Activated T-cell treated with anti-CD3 and anti-CD28 coated beads, Interleukin-2, amount 50 U/mL, for 48 hours (primary cell): Measurements from ENCODE around the gene GTF3C1.

Source experiments
- DNase-seq, 2 experiments: peaks; one replicate each; pipeline ENCODE4 v3.0.0-alpha.2; 2020

GTF3C1 gene

DNA sequence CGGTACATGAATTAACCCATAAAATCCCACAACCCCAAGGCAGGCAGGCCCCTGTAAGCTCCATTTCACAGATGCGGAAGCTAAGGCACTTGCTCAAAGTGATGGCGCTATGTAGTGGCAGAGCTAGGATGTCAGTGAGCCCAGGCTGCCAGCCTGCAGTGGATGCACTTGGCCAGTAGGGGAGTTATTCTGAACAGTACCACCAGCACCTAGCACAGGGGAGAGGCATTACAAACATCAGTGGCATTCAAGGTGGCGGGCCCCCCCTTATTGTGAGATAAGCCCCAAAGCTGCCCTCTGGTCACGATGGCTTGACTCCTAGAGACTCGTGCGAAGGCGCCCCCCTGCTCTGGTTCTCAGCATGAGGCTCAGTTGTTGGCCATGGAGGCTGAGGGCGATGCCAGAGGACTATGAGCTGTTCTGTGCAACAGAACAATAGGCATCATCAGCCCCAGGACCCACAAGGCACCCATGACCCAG, 33.8 kb downstream of the GTF3C1 start:
- peak; percentile 40 to 52 for DNase-seq

DNA sequence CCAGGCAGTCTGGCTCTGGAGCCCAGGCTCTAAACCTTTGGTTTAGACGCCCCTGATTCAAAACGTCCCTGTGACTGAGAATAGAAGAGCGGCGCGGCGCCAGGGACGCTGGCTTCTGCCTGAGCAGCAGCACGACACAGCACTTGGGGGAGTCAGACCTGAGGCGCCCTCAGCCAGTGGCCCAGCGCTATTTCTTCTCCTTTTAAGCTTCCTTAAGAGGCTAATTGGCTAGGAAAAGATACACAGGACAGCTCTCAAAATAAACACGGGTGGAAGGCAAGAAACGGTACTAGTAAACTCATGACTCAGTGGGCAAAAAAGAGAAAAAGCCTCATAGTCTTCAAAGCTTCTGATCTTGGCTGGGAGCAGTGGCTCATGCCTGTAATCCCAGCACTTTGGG, 34.9 kb downstream of the GTF3C1 start:
- no peak for DNase-seq

DNA sequence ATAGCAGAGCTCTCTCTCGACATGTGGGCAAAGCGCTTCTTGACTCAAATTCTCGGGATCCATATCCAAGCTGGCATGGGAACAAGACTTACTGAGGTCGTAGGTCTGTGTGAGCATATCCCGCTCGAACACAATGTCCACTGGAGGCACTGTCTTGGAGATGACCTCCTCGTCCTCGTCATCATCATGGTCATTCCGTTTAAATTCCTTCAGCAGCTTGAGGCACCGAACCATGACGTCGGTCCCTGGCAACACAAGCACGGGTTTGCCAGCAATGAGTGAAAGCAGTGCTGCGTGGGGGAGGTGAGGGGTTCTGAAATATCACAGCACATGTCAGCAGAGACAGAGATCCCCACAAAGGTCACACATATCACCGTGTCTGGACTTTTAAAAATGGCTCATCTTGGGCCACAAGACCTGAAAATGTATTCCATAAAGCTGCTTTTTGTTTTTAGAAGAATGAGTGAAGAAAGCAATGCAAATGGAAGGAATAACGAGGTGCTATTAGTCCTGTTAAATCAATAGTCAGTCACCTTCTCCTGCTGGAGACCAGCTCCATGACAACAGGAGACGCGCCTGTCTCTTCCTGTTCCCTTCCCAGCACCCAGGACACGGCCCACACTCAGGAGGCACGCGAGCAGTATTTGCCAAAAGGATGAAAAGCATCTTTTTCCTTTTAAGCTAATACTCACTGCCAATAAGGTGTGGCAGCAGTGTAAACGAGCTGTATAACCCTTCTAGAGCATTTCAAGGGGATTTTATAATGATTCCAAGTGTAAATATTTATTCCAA, 37.9 kb downstream of the GTF3C1 start:
- no peak for DNase-seq

DNA sequence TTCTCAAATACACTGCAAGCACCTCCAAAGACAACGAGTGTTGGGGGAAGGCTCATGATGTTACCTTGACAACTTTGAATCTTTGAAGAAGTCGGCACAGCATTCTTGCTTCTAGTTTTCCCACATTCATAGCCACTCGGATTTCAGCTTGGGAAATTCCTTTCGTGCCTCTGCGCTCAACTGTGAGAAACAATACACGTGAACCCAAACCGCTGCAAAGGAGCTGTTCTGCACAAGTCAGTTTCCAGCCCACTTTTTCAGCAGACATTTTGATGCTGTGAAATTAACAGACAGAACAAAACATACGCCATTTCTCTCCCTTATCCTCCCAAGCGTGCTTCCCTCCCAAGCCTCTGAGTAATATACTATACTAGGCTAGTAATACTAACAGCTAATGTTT, 41.2 kb downstream of the GTF3C1 start:
- DNase-seq = no peak

DNA sequence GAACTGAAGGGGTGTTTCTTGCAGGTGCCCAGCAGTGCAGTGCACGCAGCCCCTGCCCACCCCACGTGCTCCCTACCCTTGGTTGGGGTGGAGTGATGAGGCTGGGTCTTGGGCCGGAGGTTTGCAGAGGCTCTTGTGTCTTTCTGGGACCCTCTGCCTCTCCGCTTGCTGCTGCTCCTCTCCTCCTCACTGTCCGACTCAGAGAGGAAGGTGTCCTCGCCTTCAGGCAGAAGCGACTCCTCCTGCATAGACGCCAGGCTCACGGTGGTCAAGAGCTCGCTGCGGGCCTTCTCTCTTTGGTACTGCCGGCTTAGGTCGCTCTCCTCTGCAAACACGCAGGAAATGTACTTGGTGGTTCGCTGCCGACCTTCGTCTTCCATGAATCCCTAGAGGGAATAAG, 42.9 kb downstream of the GTF3C1 start:
- DNase-seq = no peak

DNA sequence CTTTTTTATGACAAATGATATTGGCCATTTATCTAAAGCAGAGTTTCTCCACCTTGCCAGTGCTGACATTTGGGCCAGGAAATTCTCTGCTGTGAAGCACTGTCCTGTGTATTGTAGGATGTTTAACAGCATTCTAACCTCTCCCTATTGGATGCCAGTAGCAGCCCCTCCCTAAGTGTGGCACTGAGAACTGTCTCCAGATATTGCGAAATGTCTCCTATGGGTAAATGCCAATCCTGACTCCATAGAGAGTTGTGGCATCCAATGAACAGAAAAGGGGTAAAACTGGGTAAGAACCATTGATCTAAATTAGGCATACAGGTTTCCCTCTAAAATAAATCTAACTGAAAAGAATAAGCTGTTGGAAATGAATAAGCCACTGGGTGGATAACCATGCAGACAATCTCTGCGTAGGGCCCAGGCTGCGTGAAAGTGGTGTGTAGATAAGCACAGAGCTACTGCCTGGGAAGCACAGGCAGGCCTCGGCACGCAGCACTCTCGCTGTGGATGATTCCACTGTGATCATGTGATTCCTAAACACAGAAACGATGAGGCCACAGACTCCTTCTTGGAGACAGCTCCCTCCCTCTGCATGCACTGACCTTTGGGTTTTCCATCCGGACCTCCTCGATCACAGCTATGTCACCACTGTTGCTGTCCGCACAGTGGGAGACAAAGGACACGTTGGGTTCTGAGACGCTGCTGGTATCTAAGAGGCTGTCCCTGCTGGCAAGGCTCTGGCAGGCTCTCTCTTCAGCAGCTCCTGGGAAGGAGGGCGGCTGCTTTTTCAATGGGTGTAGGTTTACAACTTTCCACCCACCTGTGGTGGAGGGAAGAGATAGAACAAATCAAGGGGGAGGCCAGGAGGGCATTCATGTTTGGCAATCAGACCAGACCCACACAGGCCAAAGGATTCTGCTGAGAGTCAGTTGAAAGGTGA, 44.1 kb downstream of the GTF3C1 start:
- no peak for DNase-seq

DNA sequence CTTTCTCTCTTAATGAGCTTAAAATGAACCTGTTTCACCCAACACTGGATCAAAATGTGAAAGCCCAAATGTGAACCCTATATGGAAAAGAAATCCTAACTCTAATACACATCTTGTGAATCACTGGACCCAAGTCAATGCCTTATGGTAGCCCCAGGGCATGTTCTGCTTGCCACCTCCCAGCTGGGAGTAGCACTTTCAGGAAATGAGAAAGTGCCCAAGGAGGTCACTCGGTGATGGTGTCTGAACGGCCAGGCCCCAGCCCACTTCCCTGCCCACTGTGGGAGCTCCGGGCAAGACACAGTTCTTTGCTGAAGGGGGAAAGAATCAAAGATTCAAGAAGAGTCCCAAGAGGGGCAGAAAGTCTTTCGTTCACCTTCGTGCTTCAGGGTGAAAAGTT, 46.1 kb downstream of the GTF3C1 start:
- DNase-seq = no peak

DNA sequence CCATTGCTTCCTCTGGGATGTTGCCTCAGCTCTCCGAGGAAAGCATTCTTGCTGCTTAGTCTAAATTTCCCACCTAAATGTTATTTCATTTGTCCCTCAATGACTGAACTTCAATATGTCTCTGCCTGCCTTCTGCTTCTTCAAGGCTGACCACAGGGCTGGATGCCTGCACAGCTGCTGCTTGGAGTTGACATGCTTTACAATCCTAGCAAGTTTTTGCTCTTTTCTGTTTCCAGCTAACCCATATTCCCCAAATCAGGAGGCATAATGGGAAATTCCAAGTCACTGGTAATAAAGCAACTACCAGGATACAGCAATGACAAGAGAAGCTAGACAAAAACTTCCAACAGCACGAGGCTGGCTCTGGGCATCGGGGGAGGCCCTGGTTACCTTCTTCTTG, 48.9 kb downstream of the GTF3C1 start:
- DNase-seq = no peak

DNA sequence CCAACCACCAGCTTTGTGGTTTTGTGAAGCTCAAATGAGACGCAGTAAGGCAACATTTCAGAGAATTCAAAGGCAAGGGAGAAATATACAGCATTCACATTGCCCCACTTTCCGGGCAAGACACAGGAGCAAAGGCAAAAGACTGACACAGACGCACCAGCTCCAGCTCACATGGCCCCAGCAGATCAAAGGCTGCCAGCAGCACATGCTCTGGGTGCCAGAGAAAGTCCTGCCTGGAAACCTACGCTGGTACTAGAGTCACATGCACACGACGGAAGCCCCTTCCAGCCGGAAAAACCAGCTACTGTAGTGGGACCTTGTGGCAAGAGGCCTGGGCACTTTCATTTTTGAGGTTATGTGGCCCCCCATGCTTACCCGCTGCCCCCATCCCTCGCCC, 50.1 kb downstream of the GTF3C1 start:
- no peak for DNase-seq

DNA sequence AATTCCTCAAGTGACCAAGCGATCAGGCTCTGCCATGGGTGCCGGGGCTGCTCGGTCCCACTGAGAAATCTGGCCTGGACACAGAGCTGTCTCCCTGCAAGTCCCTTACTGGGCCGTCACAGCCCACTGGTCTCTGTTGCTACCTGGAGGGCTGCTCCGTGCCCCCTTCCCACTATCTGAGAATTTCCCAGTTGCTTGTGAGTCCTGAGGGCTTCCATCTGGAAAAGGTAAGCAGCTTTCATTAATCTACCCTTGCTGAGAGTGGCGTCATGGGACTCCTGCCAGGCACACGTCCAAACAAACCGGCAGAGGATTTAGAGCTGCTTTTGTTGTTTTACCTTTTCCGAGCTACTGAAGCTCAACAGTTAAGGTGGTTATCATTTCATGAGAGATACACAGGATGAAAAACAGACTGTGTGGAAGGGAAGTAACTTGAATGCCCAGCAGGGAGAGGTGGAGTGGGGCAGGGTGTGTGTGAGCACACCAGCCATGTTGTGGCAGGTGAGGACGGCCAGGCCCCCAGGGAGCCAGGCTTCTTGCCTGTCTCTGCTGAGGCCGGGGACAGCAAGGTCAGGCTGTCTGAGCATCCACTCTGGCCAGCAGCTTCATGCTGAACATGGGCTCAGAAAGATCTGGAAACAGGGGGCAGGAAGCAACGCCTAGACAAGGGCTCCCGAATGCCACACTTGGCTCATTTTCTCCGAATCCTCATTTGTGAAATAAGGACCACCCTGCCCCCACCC, 50.6 kb downstream of the GTF3C1 start:
- no peak for DNase-seq

DNA sequence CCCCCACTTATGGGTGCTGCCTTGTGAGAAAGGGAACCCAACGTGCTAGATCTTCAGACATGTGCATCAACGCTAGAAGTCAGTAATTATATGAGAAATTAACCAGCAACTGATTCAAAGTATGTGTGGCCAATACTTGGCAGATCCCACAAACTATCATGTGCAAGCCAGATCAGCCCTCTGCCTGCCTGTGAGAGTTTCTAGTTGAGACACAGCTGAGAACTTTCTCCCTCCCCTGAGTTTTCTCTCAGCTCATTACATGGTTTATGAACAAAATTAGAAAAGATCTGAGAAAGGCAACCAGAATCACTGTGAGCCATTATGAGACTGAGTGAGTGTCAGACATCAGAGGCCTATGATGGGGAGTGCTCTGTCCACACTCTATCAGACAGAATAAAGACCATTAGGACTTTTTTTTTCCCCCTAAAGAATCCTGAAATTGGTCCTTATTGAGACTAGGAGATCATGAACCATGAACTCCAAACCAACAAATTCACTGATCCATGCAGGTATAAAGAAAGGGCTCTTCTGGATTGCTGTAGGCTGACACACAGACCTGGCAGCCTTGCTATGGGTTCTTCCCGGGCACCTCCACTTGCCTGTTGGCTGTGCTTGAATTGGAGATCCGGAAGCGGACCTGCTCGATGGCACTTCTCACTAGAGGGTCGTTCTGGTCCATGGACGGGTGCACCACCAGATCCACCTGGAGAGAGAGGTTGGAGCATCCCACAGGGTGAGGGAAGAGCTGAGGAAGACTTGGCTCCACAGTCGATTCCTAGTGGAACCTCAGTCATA, 51.5 kb downstream of the GTF3C1 start:
- DNase-seq = no peak

DNA sequence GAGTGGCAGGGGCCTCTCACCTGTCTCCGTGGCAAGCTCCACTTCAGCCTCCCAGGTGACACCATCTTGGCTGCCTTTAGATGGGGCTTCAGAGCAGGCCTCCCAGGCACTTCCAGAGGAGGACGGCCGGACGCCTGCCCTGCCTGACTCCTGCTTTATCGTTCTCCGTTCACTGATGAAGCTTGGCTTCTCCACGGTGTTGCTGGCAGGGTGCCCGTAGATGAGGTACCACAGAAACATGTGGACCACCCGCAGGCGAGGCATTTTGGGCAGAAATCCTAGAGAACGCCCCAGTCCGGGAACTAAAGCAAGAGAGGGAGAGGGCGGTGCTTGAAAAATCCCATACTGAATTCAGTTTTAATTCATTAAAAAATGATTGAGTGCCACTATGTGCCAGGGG, 54.5 kb downstream of the GTF3C1 start:
- no peak for DNase-seq

DNA sequence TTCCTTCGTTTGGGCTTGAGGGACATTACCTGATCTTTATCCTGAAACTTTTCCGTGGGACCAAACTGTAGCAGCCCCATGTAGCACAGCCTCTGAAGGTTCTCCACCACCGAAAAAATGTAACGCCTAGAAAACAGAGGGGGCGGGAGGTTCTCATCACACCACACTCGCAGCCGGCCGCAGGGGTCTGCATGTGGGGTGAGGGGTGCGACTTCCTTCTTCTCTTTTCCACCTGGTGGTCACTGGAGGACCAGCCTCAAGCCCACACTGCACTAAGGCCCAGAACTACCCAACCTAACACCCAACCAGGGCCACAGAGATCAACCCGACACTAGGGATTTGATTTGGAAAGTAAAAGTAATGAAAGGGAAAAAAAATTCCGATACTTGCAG, 57.1 kb downstream of the GTF3C1 start:
- no peak for DNase-seq

DNA sequence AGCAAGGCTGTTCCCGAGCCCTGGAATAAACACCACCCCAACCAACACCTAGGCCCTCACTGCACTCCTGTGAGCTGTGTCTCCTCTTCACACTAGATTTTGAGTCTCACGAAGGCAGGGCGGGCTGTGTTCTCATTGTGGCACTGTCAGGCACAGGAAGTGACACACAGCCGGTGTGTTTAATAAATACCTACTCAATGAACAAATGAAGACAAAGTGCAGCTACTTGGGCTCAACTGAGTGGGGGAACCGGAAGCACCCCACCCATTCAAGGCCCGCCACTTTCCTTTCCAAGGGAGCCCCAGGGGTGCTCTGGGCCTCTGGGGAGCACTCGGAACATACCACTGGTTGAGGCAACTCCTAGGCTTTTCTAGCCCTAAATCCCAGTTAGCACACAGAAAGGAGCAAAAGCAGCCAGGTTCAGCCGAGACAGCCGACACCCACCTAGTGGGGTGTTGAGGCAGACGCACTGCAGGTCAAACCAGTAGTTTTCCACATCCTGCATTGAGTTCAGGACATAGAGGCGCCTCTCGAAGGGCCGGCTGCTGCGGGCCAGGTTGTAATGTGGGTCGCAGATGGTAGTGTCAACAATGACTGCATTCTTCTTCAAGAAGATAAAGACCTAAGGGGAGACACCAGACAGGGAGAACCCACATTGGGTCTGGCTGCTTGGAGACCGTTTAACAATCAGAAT, 57.7 kb downstream of the GTF3C1 start:
- DNase-seq = no peak

DNA sequence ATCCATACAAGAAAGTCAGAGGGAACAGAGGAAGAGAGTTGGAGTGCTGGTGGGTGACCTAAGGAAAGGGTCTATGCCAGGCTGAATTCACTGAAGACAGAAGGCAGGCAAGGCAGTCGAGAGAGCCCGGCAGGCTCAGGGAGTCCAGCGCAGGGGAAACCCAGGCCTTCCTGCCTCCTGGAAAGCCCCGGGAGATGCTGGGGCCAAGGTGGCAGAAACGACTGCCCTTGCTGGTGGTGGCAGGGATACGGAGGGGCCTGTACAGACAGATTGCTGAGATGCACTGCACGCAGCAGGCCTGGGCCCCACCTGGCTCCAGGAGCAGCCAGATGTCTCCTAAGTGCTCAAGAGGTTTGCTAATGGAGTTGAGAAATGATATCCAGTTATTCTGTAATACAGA, 59.8 kb downstream of the GTF3C1 start:
- DNase-seq = no peak

DNA sequence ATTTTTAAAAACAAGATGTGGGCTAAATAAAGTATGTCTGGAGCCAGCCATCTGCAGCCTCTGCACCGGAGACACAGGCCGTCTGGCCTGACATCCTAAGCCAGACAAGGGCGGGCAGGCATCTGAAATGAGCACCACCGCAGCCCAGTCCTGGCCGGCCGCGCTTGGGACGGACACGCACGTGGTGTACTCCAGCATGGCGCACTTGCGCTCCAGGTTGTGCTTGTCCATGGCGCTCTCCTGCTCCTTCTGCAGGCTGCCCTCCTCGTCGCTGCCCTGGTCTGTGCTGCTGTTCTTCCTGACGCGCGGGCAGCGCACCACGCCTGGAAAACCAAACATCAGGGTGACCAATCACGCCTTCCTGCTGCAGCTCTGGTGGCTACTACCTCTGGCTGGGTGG, 60.3 kb downstream of the GTF3C1 start:
- DNase-seq = no peak

DNA sequence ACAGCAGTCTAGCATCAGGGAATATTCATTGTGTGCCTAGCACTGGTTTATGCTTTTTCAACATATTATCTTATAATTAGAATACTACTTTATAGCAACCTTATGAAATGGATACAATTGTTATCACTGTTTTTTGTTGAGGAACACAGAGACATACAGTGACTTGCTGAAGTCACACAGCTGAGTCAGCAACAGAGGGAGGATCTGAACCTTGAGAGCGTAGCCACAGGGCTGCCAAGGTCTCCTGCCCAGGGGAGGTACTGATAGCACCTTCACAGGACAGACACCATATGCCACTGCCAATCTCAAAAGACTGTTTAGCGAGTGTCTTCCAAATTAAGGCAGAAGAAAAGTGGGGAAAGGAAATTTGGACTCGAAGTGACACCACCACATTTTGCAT, 63.0 kb downstream of the GTF3C1 start:
- DNase-seq = no peak

DNA sequence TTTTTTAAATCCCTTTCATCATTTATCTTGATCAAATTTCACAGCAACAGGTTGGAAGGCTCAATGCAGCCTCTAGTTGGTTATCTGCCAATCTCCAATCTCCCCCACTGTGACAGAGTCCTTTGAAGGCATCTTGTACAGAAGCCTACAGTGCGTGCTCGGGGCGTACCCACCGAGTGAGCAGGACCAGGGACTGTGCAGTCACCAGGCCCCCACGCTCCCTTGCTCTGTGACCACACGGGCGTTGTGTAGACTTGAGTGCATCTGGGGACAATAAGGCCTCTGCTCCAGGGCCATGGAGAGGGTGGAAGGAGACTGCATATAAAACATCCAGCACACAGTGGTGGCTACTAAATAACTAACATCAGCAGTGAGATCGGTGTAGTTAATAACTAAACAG, 63.4 kb downstream of the GTF3C1 start:
- no peak for DNase-seq

DNA sequence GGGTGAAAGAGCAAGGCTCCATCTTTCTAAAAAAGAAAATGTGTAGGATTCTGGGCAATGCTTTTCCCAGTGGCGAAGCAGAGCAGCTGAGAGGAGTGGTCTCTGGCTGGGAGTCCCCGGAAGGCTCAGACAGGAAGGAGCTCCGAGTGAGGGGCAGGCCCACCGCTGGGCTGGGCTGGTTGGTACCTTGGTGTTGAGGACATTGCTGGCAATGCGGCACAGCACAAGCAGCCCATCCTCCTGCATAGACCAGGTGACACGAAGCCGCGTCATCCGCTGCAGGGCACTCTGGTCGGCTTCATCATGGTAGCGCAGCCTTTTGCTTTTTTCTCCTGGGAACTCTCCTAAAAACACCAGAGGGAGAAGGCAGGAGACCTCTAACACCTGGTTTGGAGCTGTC, 63.9 kb downstream of the GTF3C1 start:
- no peak for DNase-seq

DNA sequence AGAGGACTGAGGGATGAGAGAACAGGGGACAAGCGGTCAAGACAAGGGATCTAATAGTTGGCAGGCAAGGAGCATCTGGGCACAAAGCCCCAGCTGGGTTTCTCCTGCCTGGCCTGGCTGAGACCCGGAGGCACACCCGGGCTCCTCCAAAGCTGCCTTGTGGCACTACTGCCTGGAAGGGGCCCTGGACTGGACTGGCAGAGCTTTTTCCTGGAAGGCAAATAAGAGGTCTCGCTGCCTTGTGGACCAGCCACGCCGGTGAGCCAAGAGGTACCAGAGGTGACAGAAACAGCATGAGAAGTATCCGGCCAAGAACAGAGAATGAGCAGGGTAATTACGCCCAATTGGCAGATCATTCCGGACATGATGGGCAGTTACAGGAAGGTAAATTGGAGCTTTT, 64.6 kb downstream of the GTF3C1 start:
- no peak for DNase-seq

DNA sequence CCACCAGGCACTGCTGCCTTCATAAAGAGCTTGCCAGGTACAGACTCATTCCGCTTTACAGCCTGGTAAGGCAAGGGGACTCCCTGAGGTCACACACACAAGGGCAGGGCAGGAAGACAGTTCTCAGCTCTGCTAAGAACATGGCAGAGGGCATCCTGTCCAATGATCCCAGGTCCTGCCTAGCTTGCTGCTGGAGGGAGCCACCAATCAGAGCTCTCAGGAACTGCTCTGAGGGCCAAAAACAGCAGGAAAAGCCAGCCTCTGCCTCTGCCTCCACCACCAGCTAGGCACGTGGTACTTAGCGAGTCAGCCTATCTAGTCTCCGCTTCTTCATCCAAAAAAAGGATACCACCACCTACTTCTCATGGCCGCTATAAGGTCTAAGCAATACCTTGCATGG, 66.1 kb downstream of the GTF3C1 start:
- DNase-seq = no peak

DNA sequence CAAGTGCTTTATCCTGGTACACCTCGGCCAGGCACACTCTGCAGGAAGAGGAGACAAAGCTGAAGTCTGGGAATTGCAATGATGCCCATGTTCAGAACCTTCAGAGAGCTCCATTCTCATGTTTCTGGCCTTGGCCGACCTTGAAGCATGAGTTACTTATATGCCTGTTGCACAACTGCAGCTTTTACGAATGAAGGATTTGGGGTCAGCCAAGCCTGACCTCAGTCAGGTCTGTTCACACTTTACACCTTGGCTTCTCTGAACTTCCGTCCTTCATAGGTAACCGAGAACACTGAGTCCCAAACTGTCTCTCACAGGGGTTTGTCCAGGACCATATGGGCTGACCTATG, 66.7 kb downstream of the GTF3C1 start:
- no peak for DNase-seq
